Urothelium cell line (cell line): ENCODE results near the gene RAD51B.

Experiments used
- DNase-seq: peaks from one replicate; pipeline ENCODE4 v3.0.0; 2011; ENCODE audit warnings: low spot score, mixed read lengths
- FAIRE-seq: peaks from 2 replicates; lab custom pipeline; 2011; peaks lifted over from hg19 to GRCh38; lab: Jason Lieb, UNC

The RAD51B gene

DNA sequence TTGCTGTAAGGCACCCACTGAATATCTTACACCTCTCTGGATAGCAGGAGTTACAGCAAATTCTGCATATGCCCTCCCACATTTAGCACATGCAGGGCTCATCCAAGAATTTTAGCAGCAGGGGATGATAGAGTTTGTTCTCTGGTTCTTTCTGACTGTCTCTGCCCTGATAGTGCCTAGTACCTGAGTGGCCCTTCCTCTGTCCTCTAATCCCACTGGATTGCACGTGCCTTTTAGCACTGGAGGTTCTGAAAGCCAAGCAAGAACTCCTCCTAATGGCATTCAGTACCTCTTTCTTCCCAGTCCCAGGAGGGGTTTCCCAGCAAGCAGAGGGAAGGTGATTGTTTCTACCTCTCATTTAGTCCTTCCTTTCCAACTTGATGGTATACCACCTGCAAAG lies 566.9 kb downstream of the RAD51B start:
- FAIRE-seq (no peak), DNase-seq (no peak)

- FAIRE-seq: peak; percentile 73
These were observed 567.6 kb downstream of the RAD51B start for GRCh38 chr14:68386950-68387779.

DNA sequence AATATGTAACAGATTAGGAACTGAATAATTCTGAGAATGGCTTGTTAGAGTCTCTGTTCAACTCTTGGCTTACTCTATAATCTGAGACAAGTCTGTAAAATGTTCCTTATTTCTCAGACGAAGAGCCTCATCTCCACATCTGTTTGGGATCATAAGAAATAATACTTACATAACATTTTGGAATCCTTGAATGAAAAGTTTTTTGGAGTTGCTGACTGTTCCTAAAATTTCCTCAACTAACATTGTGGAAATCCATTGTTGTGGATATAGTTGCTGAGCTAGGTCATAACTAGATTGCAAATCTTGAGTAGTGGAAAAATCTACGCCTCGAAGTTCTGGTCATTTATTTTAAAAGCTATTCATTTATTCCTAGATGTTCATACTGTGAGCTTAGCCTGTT lies 570.4 kb downstream of the RAD51B start:
- DNase-seq: no peak
- FAIRE-seq: no peak

More at GRCh38 chr14:68386950-68387779, 567.6 kb downstream of the RAD51B start:
- no peak for DNase-seq

GRCh38 chr14:68390741-68391140 lies 571.2 kb downstream of the RAD51B start:
- no peak for DNase-seq
- FAIRE-seq: no peak

DNA sequence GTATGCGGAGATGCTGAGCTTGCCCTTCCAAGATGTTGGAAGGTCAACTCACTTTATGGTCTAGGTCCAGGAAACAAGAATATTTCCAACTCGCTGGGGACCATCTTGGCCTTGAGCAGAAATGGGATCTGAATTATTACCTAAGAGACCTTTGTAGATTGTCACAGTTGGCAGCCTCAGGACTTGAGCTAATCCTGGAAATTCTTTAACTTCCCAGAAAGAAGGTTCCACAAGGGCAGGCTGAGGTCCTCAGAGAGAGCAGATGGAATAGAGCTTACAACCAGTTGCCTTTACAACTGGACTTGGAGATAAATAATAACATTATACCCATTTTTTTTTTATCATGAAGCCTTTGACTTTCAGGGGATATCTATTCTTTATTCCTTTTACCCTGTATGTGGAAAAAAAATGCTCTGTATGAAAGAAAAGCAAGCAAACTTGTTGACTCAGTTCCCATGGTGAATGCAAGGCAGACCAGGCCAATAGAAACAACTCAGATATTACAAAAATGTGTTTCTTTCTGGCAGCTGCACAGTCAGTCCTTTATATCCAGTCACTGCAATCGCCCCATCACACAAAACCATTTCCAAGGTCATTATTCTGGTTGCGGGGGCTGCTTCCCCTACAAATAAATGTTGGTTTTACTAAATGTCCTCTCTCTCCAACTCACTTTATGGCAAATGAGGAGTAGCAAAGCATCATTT lies 571.9 kb downstream of the RAD51B start:
- FAIRE-seq (no peak), DNase-seq (no peak)

- DNase-seq (no peak), FAIRE-seq (peak; percentile 72)
These were observed 573.0 kb downstream of the RAD51B start for GRCh38 chr14:68392393-68393141.

GRCh38 chr14:68393259-68393658 lies 573.7 kb downstream of the RAD51B start:
- FAIRE-seq: no peak

DNA sequence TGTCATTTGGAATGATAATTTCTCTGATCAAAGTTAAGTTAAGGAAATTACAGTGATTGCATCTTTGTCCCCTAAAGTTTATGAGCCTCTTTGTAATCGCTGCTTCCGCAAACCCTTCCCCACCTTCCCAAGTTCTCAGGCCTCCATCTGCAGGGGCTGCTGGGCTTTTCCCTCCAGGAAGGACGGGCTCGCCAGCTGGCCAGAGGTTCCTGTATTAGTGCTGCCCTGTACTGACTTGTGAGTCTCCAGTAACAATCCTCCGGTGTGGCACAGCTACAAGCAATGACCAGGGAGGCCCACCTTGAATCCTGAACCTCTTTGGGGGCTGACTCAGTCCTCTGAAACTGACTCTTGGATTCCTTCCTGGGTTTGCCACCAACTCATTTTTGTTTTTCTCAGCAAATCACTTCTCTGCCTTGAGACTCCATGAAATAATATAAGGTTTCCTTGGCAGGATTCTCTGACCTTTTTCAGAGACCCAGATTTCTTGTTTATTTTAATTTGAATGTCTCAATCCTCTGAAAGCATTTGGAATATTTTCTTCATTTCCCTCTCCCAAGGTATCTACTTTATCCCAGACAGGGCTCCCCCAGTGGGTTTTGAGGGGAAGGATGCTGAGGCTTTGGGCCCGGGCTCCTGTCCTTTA lies 574.7 kb downstream of the RAD51B start:
- no peak for FAIRE-seq
- no peak for DNase-seq

More at GRCh38 chr14:68393259-68393658, 573.7 kb downstream of the RAD51B start:
- DNase-seq: no peak

GRCh38 chr14:68394764-68395143 lies 575.2 kb downstream of the RAD51B start:
- DNase-seq (no peak), FAIRE-seq (no peak)

DNA sequence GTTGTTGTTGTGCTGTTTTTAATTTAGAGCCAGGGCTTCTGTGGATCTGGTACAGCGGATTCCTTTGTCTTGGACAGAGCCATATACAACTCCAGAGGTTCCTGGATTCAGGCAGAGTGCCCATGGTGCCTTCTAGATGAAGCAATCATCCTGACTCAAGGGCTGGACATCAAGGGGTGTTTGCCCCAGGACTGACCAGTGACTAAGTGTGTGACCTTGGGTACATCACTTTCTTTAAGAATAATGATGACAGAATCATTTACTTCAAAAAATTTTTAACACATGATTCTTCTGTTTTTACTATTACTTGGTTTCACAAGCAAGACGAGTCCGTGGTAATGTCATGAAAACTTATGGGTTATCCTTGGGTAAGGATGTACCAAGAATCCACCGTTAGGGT lies 576.0 kb downstream of the RAD51B start:
- FAIRE-seq: no peak
- DNase-seq: no peak

GRCh38 chr14:68396461-68396860 lies 576.9 kb downstream of the RAD51B start:
- no peak for FAIRE-seq

DNA sequence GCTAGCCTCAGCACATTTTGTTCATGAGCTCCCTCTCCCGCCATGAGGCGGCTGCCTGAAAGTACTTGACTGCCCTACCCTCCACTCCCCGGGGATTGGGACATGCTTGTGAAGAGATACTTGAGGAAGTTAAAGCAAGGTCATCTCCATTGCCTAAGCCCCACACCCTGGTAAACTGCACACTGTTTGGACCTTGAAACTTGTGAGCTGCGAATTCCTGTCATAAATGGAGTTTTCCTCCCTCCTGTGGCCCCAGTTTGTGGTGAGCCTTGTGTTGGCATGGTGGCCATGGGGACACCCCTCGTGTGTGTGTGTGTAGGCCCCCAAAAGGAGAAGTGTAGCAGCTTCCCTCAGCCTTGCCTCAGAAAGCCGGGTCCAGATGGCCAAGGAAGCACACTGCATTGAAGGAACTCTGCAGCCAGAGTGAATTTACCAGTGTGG lies 577.8 kb downstream of the RAD51B start:
- peak; percentile 46 for FAIRE-seq
- no peak for DNase-seq

More at GRCh38 chr14:68396461-68396860, 576.9 kb downstream of the RAD51B start:
- DNase-seq: no peak

DNA sequence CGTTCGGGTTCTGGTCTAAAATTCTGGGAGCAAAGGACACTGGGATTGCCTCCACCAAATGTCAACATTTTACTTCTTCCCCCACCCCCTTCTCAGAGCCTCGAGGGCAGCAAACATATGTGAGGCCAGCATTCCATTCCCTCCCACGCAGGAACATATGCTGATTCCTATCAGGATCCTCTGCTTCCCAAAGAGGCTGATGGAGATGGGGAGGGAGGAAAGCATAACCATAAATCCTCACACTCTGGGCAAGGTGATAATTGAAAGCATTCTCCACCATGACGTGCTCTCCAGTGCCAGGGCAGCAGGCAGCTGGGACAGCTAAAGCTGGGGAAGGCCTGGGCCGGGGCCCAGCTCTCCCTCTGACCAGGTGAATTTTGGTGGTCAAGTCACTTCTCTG lies 578.2 kb downstream of the RAD51B start:
- FAIRE-seq: peak; percentile 35
- peak; percentile 40 for DNase-seq

DNA sequence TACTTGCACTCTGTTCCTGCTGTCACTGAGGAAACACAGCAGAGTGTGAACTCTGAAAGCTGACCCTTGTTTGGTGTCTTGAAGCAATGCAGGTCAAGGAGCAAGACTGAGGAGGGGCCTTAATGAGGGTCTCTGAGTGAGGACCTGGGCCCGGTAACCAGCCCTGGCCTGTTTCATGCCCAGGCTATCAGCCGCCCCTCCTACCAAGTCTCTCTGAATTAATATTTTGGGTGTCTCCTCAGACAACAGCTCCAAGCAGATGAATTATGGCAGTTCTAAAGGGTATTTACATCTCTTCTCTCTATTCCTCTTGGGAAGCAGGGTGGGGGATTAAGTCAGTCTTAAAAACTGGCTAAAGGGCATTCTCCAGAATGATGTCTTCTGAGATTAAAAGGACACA lies 578.8 kb downstream of the RAD51B start:
- FAIRE-seq: no peak
- DNase-seq: no peak

DNA sequence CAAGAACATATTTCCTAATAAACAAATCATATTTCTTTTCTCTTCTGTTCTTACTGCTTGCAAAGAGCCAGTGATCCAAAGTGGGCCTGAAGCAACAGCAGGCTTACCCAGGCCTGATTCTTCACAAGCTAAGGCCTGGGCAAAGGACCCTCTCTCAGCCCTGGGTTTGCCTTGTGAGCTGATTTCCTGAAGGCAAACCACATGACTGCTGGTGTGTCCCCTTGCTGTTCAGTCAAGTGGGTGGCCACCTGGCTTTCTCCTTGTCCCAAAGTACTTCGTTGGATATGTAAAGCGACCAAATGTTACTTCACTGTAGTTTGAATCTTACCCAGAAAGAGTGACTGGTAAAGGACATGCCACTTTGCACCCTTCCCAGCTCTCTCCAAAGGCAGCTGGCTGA lies 580.4 kb downstream of the RAD51B start:
- DNase-seq (no peak), FAIRE-seq (peak; percentile 20)

- DNase-seq: no peak
- no peak for FAIRE-seq
These were observed 581.7 kb downstream of the RAD51B start for GRCh38 chr14:68401317-68401716.

DNA sequence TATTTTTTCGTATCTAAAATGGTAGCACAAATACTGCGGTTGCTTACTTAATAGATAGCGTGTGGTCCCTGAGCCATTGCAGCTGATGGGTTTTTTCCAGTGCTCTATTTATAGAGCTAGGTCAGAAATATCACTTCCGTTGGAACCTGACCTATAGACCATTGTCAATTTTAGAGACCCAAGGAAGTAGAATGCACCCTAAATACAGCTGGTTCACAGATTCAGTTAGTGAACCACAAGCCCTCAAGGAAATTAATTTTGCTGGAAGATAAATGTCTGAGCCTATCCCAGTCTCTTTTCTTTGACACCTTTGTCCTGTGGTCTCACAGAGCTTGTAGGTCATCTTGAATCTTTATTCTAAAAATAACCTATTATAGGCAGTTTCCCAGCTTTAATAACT lies 582.3 kb downstream of the RAD51B start:
- DNase-seq (no peak), FAIRE-seq (no peak)

GRCh38 chr14:68402525-68403101 lies 583.0 kb downstream of the RAD51B start:
- FAIRE-seq (peak; percentile 23), DNase-seq (no peak)

GRCh38 chr14:68403191-68404145 lies 583.9 kb downstream of the RAD51B start:
- FAIRE-seq (peak; percentile 53), DNase-seq (no peak)
